CD4-positive, alpha-beta T cell treated with Interleukin-17A for 4 hours (primary cell): ENCODE measurements around the gene OR51M1.

Source experiments
- DNase-seq: peaks from one replicate; pipeline ENCODE4 v3.0.0-alpha.2; 2020; ENCODE audit warnings: mixed read lengths

OR51M1 gene

GRCh38 chr11:5394091-5394490, 10.5 kb downstream of the OR51M1 start:
- DNase-seq: no peak

- DNase-seq: no peak
These were observed 15.3 kb downstream of the OR51M1 start for GRCh38 chr11:5398936-5399335.

GRCh38 chr11:5405173-5405572, 21.6 kb downstream of the OR51M1 start:
- DNase-seq: no peak

- no peak for DNase-seq
These were observed 37.4 kb downstream of the OR51M1 start for GRCh38 chr11:5420993-5421392.

GRCh38 chr11:5421811-5422210, 38.2 kb downstream of the OR51M1 start, which contains the start of gene OR51Q1:
OR51Q1 (plus strand) TSS chr11:5422111; CDS start chr11:5422201, 90 bp downstream.
- no peak for DNase-seq

- DNase-seq: no peak
These were observed 39.5 kb downstream of the OR51M1 start for GRCh38 chr11:5423131-5423530.

GRCh38 chr11:5441414-5441813, 57.8 kb downstream of the OR51M1 start, which contains the start of gene OR51I1:
OR51I1 (minus strand) TSS chr11:5441514; CDS start chr11:5441514, 0 bp downstream.
- DNase-seq: no peak
